Spleen (tissue), 11 donors: ENCODE measurements around the gene SPIC. TPM values are rescaled to one million over a fixed set of nuclear protein-coding genes. Genes with fewer than 3 reads are reported as not detected.
"Not testable (repeated sequence)": the region's sequence is repeated elsewhere in the genome, so short reads cannot be mapped to it uniquely, and the experiment has no call there.

Experiments
- DNase-seq: peaks from one replicate; pipeline ENCODE4 v3.0.0-alpha.2; 2020
- H3K27ac ChIP-seq, 8 donors: fragments of 200-600 bp; sonication (generic) in 7 of 8; 1 replicate in 4 of 8; 2 replicates in 4 of 8; pipeline versions ENCODE4 v1.5.0 to v1.8.0; 2016 to 2021; ENCODE audit warnings: inconsistent platforms in 4 of 8, mild to moderate bottlenecking in 4 of 8, moderate library complexity in 1 of 8
- H3K27me3 ChIP-seq, 7 donors: fragments of 200-600 bp; sonication (generic) in 6 of 7; replicated peaks in 1 of 7; 1 replicate in 4 of 7; 2 replicates in 3 of 7; pipeline versions ENCODE4 v1.5.0 to v1.8.0; 2016 to 2021; ENCODE audit warnings: inconsistent platforms in 3 of 7, mild to moderate bottlenecking in 1 of 7
- H3K36me3 ChIP-seq, 6 donors: fragments of 200-600 bp; sonication (generic) in 5 of 6; 1 replicate in 4 of 6; 2 replicates in 2 of 6; pipeline versions ENCODE4 v1.5.0 to v1.8.0; 2016 to 2021; ENCODE audit warnings: inconsistent platforms in 2 of 6
- H3K4me1 ChIP-seq, 6 donors: fragments of 200-600 bp; sonication (generic) in 5 of 6; 1 replicate in 3 of 6; 2 replicates in 3 of 6; pipeline versions ENCODE4 v1.5.0 to v1.8.0; 2016 to 2021; ENCODE audit warnings: inconsistent platforms in 3 of 6
- H3K4me3 ChIP-seq, 8 donors: fragments of 200-600 bp; sonication (generic) in 7 of 8; 1 replicate in 4 of 8; 2 replicates in 4 of 8; pipeline versions ENCODE4 v1.5.0 to v1.8.0; 2016 to 2021; ENCODE audit warnings: inconsistent platforms in 4 of 8, mild to moderate bottlenecking in 4 of 8, moderate library complexity in 2 of 8
- H3K9me3 ChIP-seq, 8 donors: fragments of 200-600 bp; sonication (generic) in 7 of 8; 1 replicate in 4 of 8; 2 replicates in 4 of 8; pipeline versions ENCODE4 v1.5.0 to v1.8.0; 2016 to 2021; ENCODE audit warnings: inconsistent platforms in 4 of 8
- CTCF ChIP-seq, 11 experiments: fragments of 200-600 bp in 7 of 11; fragments of 450-650 bp in 4 of 11; sonication (generic) in 4 of 11; IDR thresholded peaks in 8 of 11; conservative IDR thresholded peaks in 3 of 11; 1 replicate in 7 of 11; 2 replicates in 4 of 11; pipeline versions ENCODE4 v1.4.0 to v1.8.0; 2016 to 2021; ENCODE audit warnings: antibody characterized with exemption in 11 of 11, inconsistent platforms in 4 of 11, mild to moderate bottlenecking in 1 of 11
- POLR2A ChIP-seq, 3 donors: fragments of 450-650 bp; IDR thresholded peaks; one replicate each; pipeline ENCODE4 v1.5.1; 2017; ENCODE audit warnings: antibody characterized with exemption in 3 of 3, mild to moderate bottlenecking in 1 of 3
- POLR2AphosphoS5 ChIP-seq, 3 donors: sonication (generic); formaldehyde crosslinking; IDR thresholded peaks; one replicate each; pipeline ENCODE4 v1.5.1; 2017; ENCODE audit warnings: antibody characterized with exemption in 3 of 3
- WGBS, 5 donors: extraction: QIAGEN DNeasy Blood & Tissue Kit in 3 of 5; methylation state at CpG; one replicate each; pipeline versions ENCODE4 v1.1.5 to v1.1.7; 2013 to 2018; 5-methylcytosine and 5-hydroxymethylcytosine counted together
- intact Hi-C: fragments of 100-400 bp; cut with DNase I; formaldehyde crosslinking; loops from one replicate; pipeline ENCODE4 v1.15.0; 2023; ENCODE audit warnings: low total_unique reads
- polyA plus RNA-seq, 3 donors: library from polyadenylated mRNA; stranded (reverse); fragments of 200-250 nt; gene quantifications; one replicate each; pipeline ENCODE4 v1.2.1, GENCODE V29; 2013
- total RNA-seq, 7 donors: library from RNA; depleted of rRNA in 3 of 7; stranded (reverse); fragments of >200 nt in 3 of 7; fragmentation: NEBNext Ultra II Directional in 4 of 7; extraction: Animal tissue kit (Norgen Biotek cat#: 25700) in 4 of 7; gene quantifications; one replicate each; pipeline versions ENCODE4 v1.1.0 to v1.2.1, GENCODE V29; 2016 to 2021
- donor health status: healthy with polysubstance abuse.
- donor health status: DM: no; HTN: no; CAD: no; lungs with moderate emphysema.
- donor health status: DM: no; HTN: no; CAD: no.
- donor health status: Bipolar disorder and iron deficiency.
- donor health status: healthy.
- donor health status: DM: no; HTN: no; CAD: no.
- donor health status: DM: yes; HTN: yes; CAD: no.

Gene SPIC
- total and polyA plus RNA-seq, 10 donors, result 6.7 to 172 (median 72.4) TPM

GRCh38 chr12:101470939-101471338 is 4.2 kb upstream of the SPIC start:
- H3K9me3 ChIP-seq, result no peaks in the 10 kb centered on the region
- peaks cover 0 to 3% (median 0%) of the 10 kb centered on the region in 6 donors for H3K4me1 ChIP-seq
- H3K27ac ChIP-seq, result peak overlapping the region in 3 of 8 donors; percentile 50 to 63 (median 53)
- intact Hi-C loops, result no loop called here
- DNase-seq, result no peak
- H3K36me3 ChIP-seq, result no peaks in the 10 kb centered on the region
- no peak overlapping the region for H3K4me3 ChIP-seq
- no peak for TF ChIP-seq POLR2AphosphoS5 (IDR thresholded peaks at IDR 0.05)
- no peak for TF ChIP-seq CTCF (IDR thresholded peaks at IDR 0.05 in 8 of 11, conservative IDR thresholded peaks at IDR 0.05 in 3 of 11)
- no peak for TF ChIP-seq POLR2A (IDR thresholded peaks at IDR 0.05)
- H3K27me3 ChIP-seq, result no peaks in the 10 kb centered on the region
- 61 to 86% (median 78%) methylated on average over 2 of the region's 2 CpGs for WGBS, 5 donors

GRCh38 chr12:101471878-101472277 is 3.3 kb upstream of the SPIC start:
- 89 to 95% (median 92%) methylated on average over 5 of the region's 5 CpGs for WGBS, 5 donors

GRCh38 chr12:101474248-101474647 is 888 bp upstream of the SPIC start:
- intact Hi-C loops, result no loop called here
- Histone ChIP-seq H3K4me1 (no peaks in the 10 kb centered on the region), H3K9me3 (no peaks in the 10 kb centered on the region), H3K27me3 (no peaks in the 10 kb centered on the region), H3K36me3 (no peaks in the 10 kb centered on the region), H3K4me3 (no peak overlapping the region), H3K27ac (peak overlapping the region in 3 of 8 donors; percentile 47 to 53 (median 48))
- TF ChIP-seq POLR2A (IDR thresholded peaks at IDR 0.05) (no peak), CTCF (IDR thresholded peaks at IDR 0.05 in 8 of 11, conservative IDR thresholded peaks at IDR 0.05 in 3 of 11) (no peak), POLR2AphosphoS5 (IDR thresholded peaks at IDR 0.05) (no peak)
- 64 to 82% (median 74%) methylated on average over 4 of the region's 4 CpGs for WGBS, 5 donors
- no peak for DNase-seq

More at GRCh38 chr12:101471878-101472277, 3.3 kb upstream of the SPIC start:
- DNase-seq, H3K27me3 ChIP-seq, intact Hi-C loops, H3K4me1 ChIP-seq, H3K4me3 ChIP-seq, H3K9me3 ChIP-seq, H3K36me3 ChIP-seq: not testable (repeated sequence)
- H3K27ac ChIP-seq, result peak overlapping the region in 3 of 8 donors; percentile 42 to 53 (median 50)

- TF ChIP-seq POLR2A (IDR thresholded peaks at IDR 0.05), result no peak
- 73 to 83% (median 77%) methylated on average over 5 of the region's 5 CpGs for WGBS, 5 donors
- intact Hi-C loops, result no loop called here
Observed at GRCh38 chr12:101475751-101476305, 692 bp downstream of the SPIC start.

GRCh38 chr12:101480849-101481248 is 5.7 kb downstream of the SPIC start:
- H3K36me3 ChIP-seq, result no peaks in the 10 kb centered on the region
- no peak for DNase-seq
- H3K9me3 ChIP-seq, result no peaks in the 10 kb centered on the region
- H3K4me1 ChIP-seq, result peaks cover 0 to 7% (median 0%) of the 10 kb centered on the region in 6 donors
- no peak overlapping the region for H3K27ac ChIP-seq
- 66 to 79% (median 74%) methylated on average over 1 of the region's 1 CpG for WGBS, 5 donors
- intact Hi-C loops, result no loop called here
- H3K4me3 ChIP-seq, result no peak overlapping the region
- H3K27me3 ChIP-seq, result no peaks in the 10 kb centered on the region
- TF ChIP-seq POLR2A (IDR thresholded peaks at IDR 0.05) (no peak), POLR2AphosphoS5 (IDR thresholded peaks at IDR 0.05) (no peak), CTCF (IDR thresholded peaks at IDR 0.05 in 8 of 11, conservative IDR thresholded peaks at IDR 0.05 in 3 of 11) (no peak)

More at GRCh38 chr12:101475751-101476305, 692 bp downstream of the SPIC start:
- DNase-seq, result no peak
- H3K9me3 ChIP-seq, result no peaks in the 10 kb centered on the region
- peak overlapping the region in 4 of 8 donors; percentile 8 to 56 (median 28) for H3K4me3 ChIP-seq
- peaks cover 0 to 7% (median 0%) of the 10 kb centered on the region in 6 donors for H3K4me1 ChIP-seq
- H3K36me3 ChIP-seq, result no peaks in the 10 kb centered on the region
- peak overlapping the region in 6 of 8 donors; percentile 5 to 59 (median 52) for H3K27ac ChIP-seq
- H3K27me3 ChIP-seq, result no peaks in the 10 kb centered on the region
